GM18498 (cell line): Measurements from ENCODE around the gene CA4.
A peak's percentile ranks its signal among the peaks of the same experiment; 100 is the strongest.

Experiments used
- ATAC-seq: cut with Tn5 transposase; IDR thresholded peaks from one replicate; pipeline ENCODE4 v1.9.1; 2021; ENCODE audit warnings: mild to moderate bottlenecking, moderate library complexity; ENCODE audit not compliant: unreplicated experiment

CA4 gene

GRCh38 chr17:60129164-60129563 lies 20.6 kb upstream of the CA4 start:
- no peak for ATAC-seq

- ATAC-seq: no peak
Observed at GRCh38 chr17:60130466-60130865, 19.3 kb upstream of the CA4 start.

GRCh38 chr17:60134396-60135150 lies 15.2 kb upstream of the CA4 start:
- ATAC-seq: no peak

DNA sequence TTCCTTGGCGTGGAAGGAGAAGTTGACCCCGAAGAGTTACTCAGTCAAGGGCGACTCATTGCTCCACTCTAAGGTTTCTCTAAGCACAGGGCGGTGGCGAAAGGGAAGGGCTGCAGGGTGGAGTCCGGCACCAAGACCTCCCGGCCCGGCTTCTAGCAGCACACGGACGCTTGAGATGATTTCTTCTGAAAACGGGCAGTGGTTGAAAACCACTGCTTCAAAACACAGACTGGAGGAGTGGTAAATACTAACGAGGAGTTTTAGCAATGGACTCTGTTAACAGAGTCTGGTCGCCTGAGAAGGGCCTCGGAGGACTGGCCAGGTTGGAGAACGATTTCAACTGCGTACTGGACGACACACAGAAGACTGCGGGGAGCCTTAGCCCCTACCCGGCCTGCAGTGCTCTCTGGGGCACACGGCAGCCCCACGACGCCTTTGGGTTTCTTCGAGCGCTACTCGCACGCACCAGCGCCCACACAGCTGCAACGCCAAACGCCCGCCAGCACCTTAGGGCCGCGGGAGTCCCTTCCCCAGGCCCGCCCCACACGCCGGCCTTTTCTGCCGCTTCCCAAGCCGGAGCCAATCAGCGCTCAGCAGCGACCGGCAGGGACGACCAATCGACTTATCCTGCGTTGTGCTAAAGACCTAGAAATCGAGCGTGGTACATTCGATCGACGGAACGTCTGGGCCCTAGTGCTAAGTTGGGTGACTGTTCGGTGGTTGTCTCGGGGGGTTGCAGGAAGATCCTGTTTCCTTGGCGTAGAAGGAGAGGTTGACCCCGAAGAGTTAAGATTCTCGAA lies 14.4 kb upstream of the CA4 start:
- ATAC-seq: peak; percentile 90

DNA sequence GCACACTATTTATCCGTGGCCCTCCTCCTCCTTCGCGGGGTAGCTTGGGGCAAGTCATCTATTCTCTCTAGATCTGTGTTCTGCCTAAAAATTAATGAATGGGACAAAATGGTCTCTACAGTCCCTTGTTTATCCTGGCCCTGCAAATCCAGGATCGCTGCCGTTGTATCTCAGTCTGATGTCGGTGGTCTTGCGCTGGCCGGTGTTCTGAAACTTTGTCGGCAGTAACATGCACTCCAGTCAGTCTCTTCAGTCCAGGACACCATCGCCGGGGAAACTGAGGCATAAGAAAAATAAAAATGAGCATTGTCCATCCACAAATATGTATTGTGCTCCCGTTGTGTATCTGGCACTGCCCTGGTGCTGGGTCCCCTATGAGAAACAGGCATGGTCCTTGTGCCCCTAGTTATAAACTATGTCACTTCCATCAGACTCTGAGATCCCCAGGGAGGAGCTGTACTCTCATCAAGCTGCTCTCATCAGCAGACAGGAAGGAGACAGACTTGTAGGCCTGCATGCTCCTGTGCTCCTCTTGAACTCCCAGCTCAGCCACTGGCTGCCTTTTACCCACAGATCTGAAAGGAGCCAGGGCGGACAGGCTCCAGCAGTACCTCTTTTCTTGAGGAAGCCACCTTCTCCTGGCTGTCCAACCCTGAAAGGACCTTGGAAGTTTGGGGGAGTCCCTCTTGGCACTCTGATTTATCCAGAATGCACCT lies 13.7 kb upstream of the CA4 start:
- ATAC-seq: no peak

DNA sequence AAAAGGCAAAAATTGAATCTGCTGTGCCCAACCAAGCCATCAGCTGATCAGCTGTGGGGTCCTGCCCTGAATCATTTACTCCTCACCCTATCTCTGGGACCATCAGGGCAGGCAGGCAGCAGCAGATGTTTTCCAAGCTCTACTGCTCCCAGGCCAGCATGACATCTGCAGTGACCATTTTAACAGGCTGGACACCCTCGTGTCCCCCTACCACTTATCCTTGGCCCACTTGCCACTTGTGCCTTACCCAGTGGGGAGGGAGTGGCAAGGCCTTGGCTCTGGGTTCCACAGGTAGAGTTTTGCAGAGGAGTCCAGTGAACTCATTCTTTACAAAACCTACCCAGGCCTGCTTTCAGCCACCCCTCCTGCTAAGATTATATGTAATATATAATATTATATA lies 12.0 kb upstream of the CA4 start:
- ATAC-seq: no peak

- no peak for ATAC-seq
Observed at GRCh38 chr17:60138769-60139437, 10.9 kb upstream of the CA4 start.

- no peak for ATAC-seq
Observed at GRCh38 chr17:60139438-60140285, 10.1 kb upstream of the CA4 start.

GRCh38 chr17:60141111-60142018 lies 8.4 kb upstream of the CA4 start:
- ATAC-seq: no peak

- ATAC-seq: no peak
Observed at GRCh38 chr17:60142872-60143499, 6.8 kb upstream of the CA4 start.

- ATAC-seq: no peak
Observed at GRCh38 chr17:60145006-60145935, 4.5 kb upstream of the CA4 start.

DNA sequence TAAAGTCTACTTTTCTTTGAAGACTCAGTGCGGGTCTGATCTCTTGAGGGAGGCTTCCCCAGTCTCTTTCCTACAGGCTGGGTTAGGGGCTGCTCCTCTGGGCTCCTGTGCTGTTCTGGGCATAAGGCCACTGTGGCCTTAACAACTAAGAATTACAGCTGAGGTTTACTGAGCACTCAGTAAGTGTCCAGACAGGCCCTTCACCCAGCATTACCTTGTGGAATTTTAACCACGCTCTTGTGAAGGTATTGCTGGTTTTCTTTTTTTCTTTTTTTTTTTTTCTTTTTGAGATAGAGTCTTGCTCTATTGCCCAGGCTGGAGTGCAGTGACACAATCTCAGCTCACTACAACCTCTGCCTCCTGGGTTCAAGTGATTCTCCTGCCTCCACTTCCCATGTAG lies 3.6 kb upstream of the CA4 start:
- no peak for ATAC-seq

DNA sequence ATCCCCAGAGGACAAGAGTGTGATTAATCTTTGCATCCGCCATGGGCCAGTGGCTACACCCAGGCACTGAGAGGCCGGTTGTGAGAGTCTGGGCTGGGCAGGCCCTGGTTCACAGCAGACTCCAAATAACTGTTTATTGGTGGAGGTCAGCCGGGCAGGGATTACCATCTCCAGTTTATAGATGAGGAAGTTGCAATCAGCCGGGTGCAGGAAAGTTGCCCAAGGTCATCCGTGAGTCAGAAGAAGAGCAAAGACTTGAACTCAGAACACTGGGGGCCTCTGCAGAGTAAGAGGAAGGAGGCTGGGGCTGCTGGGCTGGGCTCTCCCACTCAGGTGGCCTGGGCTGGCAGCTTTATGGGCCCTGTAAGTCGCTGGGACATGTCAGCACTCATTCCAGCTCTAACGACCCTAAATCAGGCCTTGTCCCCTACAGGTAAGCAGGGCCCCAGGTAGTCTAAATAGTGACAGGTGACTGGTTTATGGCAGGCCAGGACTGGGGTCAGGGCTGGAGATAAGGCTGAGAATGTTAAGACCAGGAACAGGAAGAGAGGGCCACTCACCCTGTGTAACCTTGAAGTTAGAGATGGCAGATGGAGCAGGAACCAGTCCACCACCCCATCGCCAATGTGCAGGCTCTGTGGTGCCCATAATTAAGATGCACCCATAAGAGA lies 2.1 kb upstream of the CA4 start:
- no peak for ATAC-seq

- ATAC-seq: no peak
Observed at GRCh38 chr17:60148373-60148772, 1.4 kb upstream of the CA4 start.

DNA sequence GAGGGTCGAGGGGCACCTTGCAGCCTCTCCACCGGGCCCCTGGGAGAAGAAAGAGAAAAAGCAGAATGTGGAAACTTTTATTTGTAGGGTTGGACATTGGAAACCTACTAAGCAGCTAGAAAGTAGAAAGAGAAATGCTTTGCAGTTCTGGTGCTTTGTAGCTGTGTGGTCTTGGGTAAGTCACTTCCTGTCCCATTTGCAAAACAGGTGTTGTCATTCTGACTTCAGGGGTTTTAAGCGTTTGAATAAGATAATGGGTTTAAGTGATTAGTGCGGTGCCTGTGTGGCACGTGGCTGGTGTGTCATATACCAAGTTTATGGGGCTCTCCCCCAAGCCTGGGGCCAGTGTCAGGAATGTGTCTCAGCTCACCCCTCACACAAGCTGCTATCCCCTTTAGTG lies 1.6 kb downstream of the CA4 start:
- ATAC-seq: no peak

GRCh38 chr17:60153606-60154390 lies 4.0 kb downstream of the CA4 start:
- no peak for ATAC-seq
